IPS-20b (cell line): ENCODE measurements around the gene GTF2I.
"Not testable (repeated sequence)": the region's sequence is repeated elsewhere in the genome, so short reads cannot be mapped to it uniquely, and the experiment has no call there.

Experiments
- H3K27ac ChIP-seq: one replicate; pipeline ENCODE4 v1.5.1; 2013; ENCODE audit warnings: low read length
- H3K27me3 ChIP-seq: 2 replicates; pipeline ENCODE4 v1.6.1; 2013; ENCODE audit warnings: mild to moderate bottlenecking, low read length, inconsistent platforms; ENCODE audit not compliant: insufficient read depth
- H3K36me3 ChIP-seq: 2 replicates; pipeline ENCODE4 v1.6.1; 2013; ENCODE audit warnings: low read depth, mild to moderate bottlenecking, inconsistent platforms, low read length, moderate library complexity; ENCODE audit not compliant: insufficient read depth
- H3K4me1 ChIP-seq: 2 replicates; pipeline ENCODE4 v1.6.1; 2013; ENCODE audit warnings: mild to moderate bottlenecking, control low read depth, inconsistent platforms, low read length, moderate library complexity; ENCODE audit not compliant: insufficient read depth
- H3K4me3 ChIP-seq: 2 replicates; pipeline ENCODE4 v1.5.1; 2013; ENCODE audit warnings: mild to moderate bottlenecking, low read length, inconsistent platforms
- H3K9ac ChIP-seq: 2 replicates; pipeline ENCODE4 v1.6.1; 2013; ENCODE audit warnings: low read depth, mild to moderate bottlenecking, inconsistent platforms, low read length, moderate library complexity
- H3K9me3 ChIP-seq: 2 replicates; pipeline ENCODE4 v1.6.1; 2013; ENCODE audit warnings: mild to moderate bottlenecking, low read depth, low read length, inconsistent platforms; ENCODE audit not compliant: insufficient read depth

GTF2I gene

GRCh38 chr7:74633451-74633921 lies 24.0 kb upstream of the GTF2I start:
- no peak overlapping the region for H3K9ac ChIP-seq
- H3K4me3 ChIP-seq: no peak overlapping the region
- no peaks in the 10 kb centered on the region for H3K27me3 ChIP-seq
- H3K4me1 ChIP-seq: no peaks in the 10 kb centered on the region; the same call in 1 of the 2 replicates
- no peaks in the 10 kb centered on the region for H3K9me3 ChIP-seq
- H3K36me3 ChIP-seq: no peaks in the 10 kb centered on the region
- H3K27ac ChIP-seq: no peak overlapping the region

- Histone ChIP-seq H3K27me3 (no peaks in the 10 kb centered on the region), H3K9me3 (no peaks in the 10 kb centered on the region), H3K36me3 (no peaks in the 10 kb centered on the region), H3K9ac (no peak overlapping the region), H3K27ac (no peak overlapping the region), H3K4me1 (no peaks in the 10 kb centered on the region), H3K4me3 (no peak overlapping the region)
These were observed 19.8 kb upstream of the GTF2I start for GRCh38 chr7:74637745-74638144.

- peak overlapping the region; percentile 44 for H3K4me3 ChIP-seq
- not testable (repeated sequence) for H3K27me3 ChIP-seq, H3K9ac ChIP-seq, H3K27ac ChIP-seq, H3K9me3 ChIP-seq, H3K36me3 ChIP-seq
- peaks cover 13% of the 10 kb centered on the region; the same call in 1 of the 2 replicates for H3K4me1 ChIP-seq
These were observed 7.5 kb upstream of the GTF2I start for GRCh38 chr7:74650055-74650454.

- H3K4me1 ChIP-seq: peaks cover 17% of the 10 kb centered on the region; the same call in 1 of the 2 replicates
- H3K9ac ChIP-seq, H3K36me3 ChIP-seq, H3K4me3 ChIP-seq, H3K27me3 ChIP-seq, H3K9me3 ChIP-seq, H3K27ac ChIP-seq: not testable (repeated sequence)
These were observed 6.9 kb upstream of the GTF2I start for GRCh38 chr7:74650493-74651132.

GRCh38 chr7:74651133-74651504 lies 6.4 kb upstream of the GTF2I start:
- H3K4me3 ChIP-seq, H3K27ac ChIP-seq, H3K9me3 ChIP-seq, H3K9ac ChIP-seq, H3K36me3 ChIP-seq, H3K27me3 ChIP-seq: not testable (repeated sequence)
- H3K4me1 ChIP-seq: peaks cover 22% of the 10 kb centered on the region; the same call in 1 of the 2 replicates

DNA sequence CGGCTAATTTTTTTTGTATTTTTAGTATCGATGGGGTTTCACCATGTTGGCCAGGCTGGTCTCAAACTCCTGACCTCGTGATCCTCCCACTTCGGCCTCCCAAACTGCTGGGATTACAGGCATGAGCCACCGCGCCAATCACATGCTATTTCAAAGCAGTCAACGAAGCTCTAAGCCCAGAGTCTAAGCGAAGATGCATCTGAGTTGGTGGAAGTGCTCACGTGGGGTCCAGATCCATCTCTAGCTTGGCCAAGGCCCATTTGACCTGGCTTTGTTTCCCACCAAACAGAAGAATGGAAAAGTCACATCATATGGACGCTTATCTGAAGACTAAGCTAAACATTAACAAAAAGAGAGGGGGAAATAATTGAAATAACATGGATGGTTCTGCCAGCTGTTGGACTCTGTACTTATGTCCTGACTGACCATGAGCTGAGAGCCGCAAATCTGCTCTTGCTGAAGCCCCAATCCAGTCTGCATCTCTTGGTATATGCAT lies 3.8 kb upstream of the GTF2I start:
- H3K9ac ChIP-seq: no peak overlapping the region
- H3K36me3 ChIP-seq: peaks cover 1% of the 10 kb centered on the region; the same call in 1 of the 2 replicates
- no peaks in the 10 kb centered on the region for H3K9me3 ChIP-seq
- no peak overlapping the region for H3K4me3 ChIP-seq
- H3K27ac ChIP-seq: no peak overlapping the region
- peaks cover 25% of the 10 kb centered on the region; the same call in 1 of the 2 replicates for H3K4me1 ChIP-seq
- H3K27me3 ChIP-seq: no peaks in the 10 kb centered on the region

DNA sequence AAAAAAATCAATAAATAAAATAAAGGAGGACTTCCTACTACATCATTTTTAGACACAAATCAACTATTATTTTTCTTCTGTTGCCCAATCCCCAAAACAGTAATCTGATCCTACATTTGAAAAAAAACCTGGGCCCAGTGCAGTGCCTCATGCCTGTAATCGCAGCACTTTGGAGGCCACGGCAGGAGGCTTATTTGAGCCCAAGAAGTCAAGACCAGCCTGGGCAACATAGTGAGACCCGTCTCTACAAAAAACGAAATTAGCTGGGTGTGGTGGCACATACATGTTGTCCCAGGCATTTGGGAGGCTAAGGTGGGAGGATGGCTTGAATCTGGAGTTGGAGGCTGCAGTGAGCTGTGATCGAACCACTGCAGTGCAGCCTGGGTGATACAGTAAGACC lies 2.7 kb upstream of the GTF2I start:
- H3K27ac ChIP-seq: no peak overlapping the region
- H3K27me3 ChIP-seq: no peaks in the 10 kb centered on the region
- peaks cover 28% of the 10 kb centered on the region; the same call in 1 of the 2 replicates for H3K4me1 ChIP-seq
- H3K9ac ChIP-seq: no peak overlapping the region
- no peak overlapping the region for H3K4me3 ChIP-seq
- no peaks in the 10 kb centered on the region for H3K9me3 ChIP-seq
- H3K36me3 ChIP-seq: peaks cover 8% of the 10 kb centered on the region; the same call in 1 of the 2 replicates

GRCh38 chr7:74655324-74655723 lies 2.2 kb upstream of the GTF2I start:
- Histone ChIP-seq H3K4me1 (peaks cover 31% of the 10 kb centered on the region; the same call in 1 of the 2 replicates), H3K9ac (peak overlapping the region; percentile 88; the same call in 1 of the 2 replicates), H3K4me3 (no peak overlapping the region), H3K27me3 (no peaks in the 10 kb centered on the region), H3K36me3 (peaks cover 8% of the 10 kb centered on the region; the same call in 1 of the 2 replicates), H3K9me3 (no peaks in the 10 kb centered on the region), H3K27ac (no peak overlapping the region)

GRCh38 chr7:74655768-74656440 lies 1.6 kb upstream of the GTF2I start:
- H3K4me3 ChIP-seq: peak overlapping the region; percentile 91
- peak overlapping the region; percentile 88; the same call in 1 of the 2 replicates for H3K9ac ChIP-seq
- H3K4me1 ChIP-seq: peaks cover 33% of the 10 kb centered on the region; the same call in 1 of the 2 replicates

DNA sequence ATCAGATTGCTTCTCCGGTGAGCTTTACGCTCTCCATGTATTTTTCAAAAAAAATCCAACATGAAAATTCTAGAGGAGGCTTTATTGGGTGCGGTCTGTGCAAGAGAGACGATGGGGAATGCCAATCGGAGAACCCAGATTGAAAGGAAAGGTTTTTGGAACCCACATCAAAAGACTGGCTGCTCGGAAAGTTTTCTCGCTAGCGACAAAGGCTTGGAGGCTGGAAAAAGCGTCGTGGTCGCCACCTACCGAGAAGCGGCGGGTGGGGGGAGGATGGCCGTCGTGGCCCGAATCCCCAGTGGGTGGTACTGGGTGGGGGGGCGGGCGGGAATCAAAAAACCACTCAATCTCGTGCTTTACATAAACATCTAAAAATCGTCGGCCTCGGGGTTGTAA lies 1.1 kb upstream of the GTF2I start:
- H3K27me3 ChIP-seq: no peaks in the 10 kb centered on the region
- peaks cover 8% of the 10 kb centered on the region; the same call in 1 of the 2 replicates for H3K36me3 ChIP-seq
- peaks cover 35% of the 10 kb centered on the region; the same call in 1 of the 2 replicates for H3K4me1 ChIP-seq
- peak overlapping the region; percentile 100 for H3K9ac ChIP-seq
- H3K4me3 ChIP-seq: peak overlapping the region; percentile 91
- H3K27ac ChIP-seq: peak overlapping the region; percentile 100
- no peaks in the 10 kb centered on the region for H3K9me3 ChIP-seq

More at GRCh38 chr7:74655768-74656440, 1.6 kb upstream of the GTF2I start:
- H3K9me3 ChIP-seq: no peaks in the 10 kb centered on the region
- H3K27ac ChIP-seq: peak overlapping the region; percentile 3
- H3K27me3 ChIP-seq: no peaks in the 10 kb centered on the region
- peaks cover 8% of the 10 kb centered on the region; the same call in 1 of the 2 replicates for H3K36me3 ChIP-seq

- peaks cover 8% of the 10 kb centered on the region; the same call in 1 of the 2 replicates for H3K36me3 ChIP-seq
- H3K4me1 ChIP-seq: peaks cover 37% of the 10 kb centered on the region; the same call in 1 of the 2 replicates
- no peaks in the 10 kb centered on the region for H3K9me3 ChIP-seq
- no peaks in the 10 kb centered on the region for H3K27me3 ChIP-seq
- H3K27ac ChIP-seq: peak overlapping the region; percentile 100
- H3K4me3 ChIP-seq: peak overlapping the region; percentile 91
- peak overlapping the region; percentile 100 for H3K9ac ChIP-seq
These were observed 454 bp upstream of the GTF2I start for GRCh38 chr7:74656837-74657691.
